ENCODE measurements around the gene CELF5.

CELF5 gene

GRCh38 chr19:3289971-3290569, 65.6 kb downstream of the CELF5 start (continued):
- TF ChIP-seq ZNF785 (tag by site-specific recombination; IDR thresholded peaks at IDR 0.05) (no peak), ZNF211 (tag by site-specific recombination; IDR thresholded peaks at IDR 0.05; ENCODE audit: low read depth) (no peak), TSHZ1 (tag by site-specific recombination; IDR thresholded peaks at IDR 0.05; ENCODE audit: borderline replicate concordance) (no peak), ZNF157 (tag by site-specific recombination; IDR thresholded peaks at IDR 0.05) (no peak), ZNF175 (tag by site-specific recombination; IDR thresholded peaks at IDR 0.05) (no peak), ZNF768 (tag by site-specific recombination; IDR thresholded peaks at IDR 0.05) (no peak), ZNF626 (tag by site-specific recombination; IDR thresholded peaks at IDR 0.05) (no peak), ZNF529 (tag by site-specific recombination; IDR thresholded peaks at IDR 0.05; ENCODE audit: insufficient replicate concordance) (no peak), ZNF677 (tag by site-specific recombination; IDR thresholded peaks at IDR 0.05) (no peak), ZNF555 (tag by site-specific recombination; conservative IDR thresholded peaks at IDR 0.05) (no peak), ZNF24 (tag by site-specific recombination; IDR thresholded peaks at IDR 0.05) (0 out of 2 replicates have a peak, but pooled peaks have one; percentile 34), ZSCAN16 (tag by site-specific recombination; IDR thresholded peaks at IDR 0.05) (no peak), ZNF423 (tag by site-specific recombination; IDR thresholded peaks at IDR 0.05) (no peak), ZNF302 (tag by site-specific recombination; IDR thresholded peaks at IDR 0.05; ENCODE audit: low read depth) (no peak), ZNF830 (tag by site-specific recombination; IDR thresholded peaks at IDR 0.05; ENCODE audit: low read depth) (no peak), KLF10 (tag by site-specific recombination; IDR thresholded peaks at IDR 0.05) (peak; percentile 80), ZFP37 (tag by site-specific recombination; IDR thresholded peaks at IDR 0.05) (no peak), ZBTB17 (tag by site-specific recombination; IDR thresholded peaks at IDR 0.05) (peak; percentile 62), ZSCAN4 (tag by site-specific recombination; IDR thresholded peaks at IDR 0.05) (no peak), ZNF600 (tag by site-specific recombination; IDR thresholded peaks at IDR 0.05) (peak; percentile 81), ZNF530 (tag by site-specific recombination; IDR thresholded peaks at IDR 0.05; ENCODE audit: low read depth) (no peak), ZNF776 (tag by site-specific recombination; IDR thresholded peaks at IDR 0.05; ENCODE audit: borderline replicate concordance) (no peak), MYNN (tag by site-specific recombination; IDR thresholded peaks at IDR 0.05; ENCODE audit: borderline replicate concordance) (no peak)
- TF ChIP-seq, protein P1, sequence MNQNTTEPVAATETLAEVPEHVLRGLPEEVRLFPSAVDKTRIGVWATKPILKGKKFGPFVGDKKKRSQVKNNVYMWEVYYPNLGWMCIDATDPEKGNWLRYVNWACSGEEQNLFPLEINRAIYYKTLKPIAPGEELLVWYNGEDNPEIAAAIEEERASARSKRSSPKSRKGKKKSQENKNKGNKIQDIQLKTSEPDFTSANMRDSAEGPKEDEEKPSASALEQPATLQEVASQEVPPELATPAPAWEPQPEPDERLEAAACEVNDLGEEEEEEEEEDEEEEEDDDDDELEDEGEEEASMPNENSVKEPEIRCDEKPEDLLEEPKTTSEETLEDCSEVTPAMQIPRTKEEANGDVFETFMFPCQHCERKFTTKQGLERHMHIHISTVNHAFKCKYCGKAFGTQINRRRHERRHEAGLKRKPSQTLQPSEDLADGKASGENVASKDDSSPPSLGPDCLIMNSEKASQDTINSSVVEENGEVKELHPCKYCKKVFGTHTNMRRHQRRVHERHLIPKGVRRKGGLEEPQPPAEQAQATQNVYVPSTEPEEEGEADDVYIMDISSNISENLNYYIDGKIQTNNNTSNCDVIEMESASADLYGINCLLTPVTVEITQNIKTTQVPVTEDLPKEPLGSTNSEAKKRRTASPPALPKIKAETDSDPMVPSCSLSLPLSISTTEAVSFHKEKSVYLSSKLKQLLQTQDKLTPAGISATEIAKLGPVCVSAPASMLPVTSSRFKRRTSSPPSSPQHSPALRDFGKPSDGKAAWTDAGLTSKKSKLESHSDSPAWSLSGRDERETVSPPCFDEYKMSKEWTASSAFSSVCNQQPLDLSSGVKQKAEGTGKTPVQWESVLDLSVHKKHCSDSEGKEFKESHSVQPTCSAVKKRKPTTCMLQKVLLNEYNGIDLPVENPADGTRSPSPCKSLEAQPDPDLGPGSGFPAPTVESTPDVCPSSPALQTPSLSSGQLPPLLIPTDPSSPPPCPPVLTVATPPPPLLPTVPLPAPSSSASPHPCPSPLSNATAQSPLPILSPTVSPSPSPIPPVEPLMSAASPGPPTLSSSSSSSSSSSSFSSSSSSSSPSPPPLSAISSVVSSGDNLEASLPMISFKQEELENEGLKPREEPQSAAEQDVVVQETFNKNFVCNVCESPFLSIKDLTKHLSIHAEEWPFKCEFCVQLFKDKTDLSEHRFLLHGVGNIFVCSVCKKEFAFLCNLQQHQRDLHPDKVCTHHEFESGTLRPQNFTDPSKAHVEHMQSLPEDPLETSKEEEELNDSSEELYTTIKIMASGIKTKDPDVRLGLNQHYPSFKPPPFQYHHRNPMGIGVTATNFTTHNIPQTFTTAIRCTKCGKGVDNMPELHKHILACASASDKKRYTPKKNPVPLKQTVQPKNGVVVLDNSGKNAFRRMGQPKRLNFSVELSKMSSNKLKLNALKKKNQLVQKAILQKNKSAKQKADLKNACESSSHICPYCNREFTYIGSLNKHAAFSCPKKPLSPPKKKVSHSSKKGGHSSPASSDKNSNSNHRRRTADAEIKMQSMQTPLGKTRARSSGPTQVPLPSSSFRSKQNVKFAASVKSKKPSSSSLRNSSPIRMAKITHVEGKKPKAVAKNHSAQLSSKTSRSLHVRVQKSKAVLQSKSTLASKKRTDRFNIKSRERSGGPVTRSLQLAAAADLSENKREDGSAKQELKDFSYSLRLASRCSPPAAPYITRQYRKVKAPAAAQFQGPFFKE (tag by site-specific recombination; IDR thresholded peaks at IDR 0.05; ENCODE audit: borderline replicate concordance), result no peak
- TF ChIP-seq, protein P2, sequence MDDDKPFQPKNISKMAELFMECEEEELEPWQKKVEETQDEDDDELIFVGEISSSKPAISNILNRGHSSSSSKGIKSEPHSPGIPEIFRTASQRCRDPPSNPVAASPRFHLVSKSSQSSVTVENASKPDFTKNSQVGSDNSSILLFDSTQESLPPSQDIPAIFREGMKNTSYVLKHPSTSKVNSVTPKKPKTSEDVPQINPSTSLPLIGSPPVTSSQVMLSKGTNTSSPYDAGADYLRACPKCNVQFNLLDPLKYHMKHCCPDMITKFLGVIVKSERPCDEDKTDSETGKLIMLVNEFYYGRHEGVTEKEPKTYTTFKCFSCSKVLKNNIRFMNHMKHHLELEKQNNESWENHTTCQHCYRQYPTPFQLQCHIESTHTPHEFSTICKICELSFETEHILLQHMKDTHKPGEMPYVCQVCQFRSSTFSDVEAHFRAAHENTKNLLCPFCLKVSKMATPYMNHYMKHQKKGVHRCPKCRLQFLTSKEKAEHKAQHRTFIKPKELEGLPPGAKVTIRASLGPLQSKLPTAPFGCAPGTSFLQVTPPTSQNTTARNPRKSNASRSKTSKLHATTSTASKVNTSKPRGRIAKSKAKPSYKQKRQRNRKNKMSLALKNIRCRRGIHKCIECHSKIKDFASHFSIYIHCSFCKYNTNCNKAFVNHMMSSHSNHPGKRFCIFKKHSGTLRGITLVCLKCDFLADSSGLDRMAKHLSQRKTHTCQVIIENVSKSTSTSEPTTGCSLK (tag by site-specific recombination; IDR thresholded peaks at IDR 0.05), result no peak
- TF ChIP-seq, protein P3, sequence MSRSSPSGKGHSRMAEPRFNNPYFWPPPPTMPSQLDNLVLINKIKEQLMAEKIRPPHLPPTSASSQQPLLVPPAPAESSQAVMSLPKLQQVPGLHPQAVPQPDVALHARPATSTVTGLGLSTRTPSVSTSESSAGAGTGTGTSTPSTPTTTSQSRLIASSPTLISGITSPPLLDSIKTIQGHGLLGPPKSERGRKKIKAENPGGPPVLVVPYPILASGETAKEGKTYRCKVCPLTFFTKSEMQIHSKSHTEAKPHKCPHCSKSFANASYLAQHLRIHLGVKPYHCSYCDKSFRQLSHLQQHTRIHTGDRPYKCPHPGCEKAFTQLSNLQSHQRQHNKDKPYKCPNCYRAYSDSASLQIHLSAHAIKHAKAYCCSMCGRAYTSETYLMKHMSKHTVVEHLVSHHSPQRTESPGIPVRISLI (tag by site-specific recombination; IDR thresholded peaks at IDR 0.05), result no peak
